ENCODE data around the gene LYRM4. TPM values are rescaled to one million over a fixed set of nuclear protein-coding genes. Genes with fewer than 3 reads are reported as not detected.

Gene LYRM4
- total RNA-seq, 1 experiment from 2014 or later = 36.1 TPM

DNA sequence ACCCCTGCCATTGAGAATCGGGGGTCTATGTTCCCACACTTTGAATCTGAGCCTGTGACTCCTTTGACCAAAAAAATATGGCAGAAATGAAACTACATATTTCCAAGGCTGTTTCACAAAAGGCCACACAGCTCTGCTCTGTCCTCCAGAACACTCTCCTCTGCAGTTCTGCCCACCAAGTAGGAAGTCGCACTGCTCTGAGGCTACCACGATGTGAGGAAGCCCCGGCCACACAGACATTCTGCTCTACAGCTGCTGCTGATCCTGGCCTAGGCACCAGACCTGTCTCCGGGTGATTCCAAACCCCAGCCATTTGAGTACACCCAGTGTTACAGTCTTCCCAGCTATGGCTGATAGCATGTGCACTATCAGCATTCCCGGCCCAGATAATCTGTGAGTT is 85.1 kb downstream of the LYRM4 start:
- no peaks in the 10 kb centered on the region for H3K27me3 Mint-ChIP-seq (ENCODE audit: insufficient read depth, unreplicated experiment)
- ChIA-PET POLR2A (interaction anchor here (0.6 kb wide), 2 partner anchors 9 to 1105 kb away, joined by 3 read pairs; no protein-coding TSS in a partner anchor), CTCF (interaction anchor here (0.7 to 1.1 kb wide), 3 partner anchors 32 to 766 kb away, joined by 4 read pairs; no protein-coding TSS in a partner anchor)
- H3K4me1 Mint-ChIP-seq (ENCODE audit: insufficient read depth, unreplicated experiment) = peaks cover 2% of the 10 kb centered on the region
- H3K9me3 Mint-ChIP-seq (ENCODE audit: unreplicated experiment) = no peaks in the 10 kb centered on the region
- no peak overlapping the region for H3K4me3 Mint-ChIP-seq (ENCODE audit: unreplicated experiment)
- peaks cover 5% of the 10 kb centered on the region for H3K36me3 Mint-ChIP-seq (ENCODE audit: insufficient read depth, unreplicated experiment)
- H3K27ac Mint-ChIP-seq (ENCODE audit: low read depth, unreplicated experiment) = no peak overlapping the region
- BruUV-seq (replicated peaks) = no TSS peak
- no peak for DNase-seq (ENCODE audit: unreplicated experiment)
- intact Hi-C loops (cut with micrococcal nuclease) = no loop called here
- TF ChIP-seq, protein P1, sequence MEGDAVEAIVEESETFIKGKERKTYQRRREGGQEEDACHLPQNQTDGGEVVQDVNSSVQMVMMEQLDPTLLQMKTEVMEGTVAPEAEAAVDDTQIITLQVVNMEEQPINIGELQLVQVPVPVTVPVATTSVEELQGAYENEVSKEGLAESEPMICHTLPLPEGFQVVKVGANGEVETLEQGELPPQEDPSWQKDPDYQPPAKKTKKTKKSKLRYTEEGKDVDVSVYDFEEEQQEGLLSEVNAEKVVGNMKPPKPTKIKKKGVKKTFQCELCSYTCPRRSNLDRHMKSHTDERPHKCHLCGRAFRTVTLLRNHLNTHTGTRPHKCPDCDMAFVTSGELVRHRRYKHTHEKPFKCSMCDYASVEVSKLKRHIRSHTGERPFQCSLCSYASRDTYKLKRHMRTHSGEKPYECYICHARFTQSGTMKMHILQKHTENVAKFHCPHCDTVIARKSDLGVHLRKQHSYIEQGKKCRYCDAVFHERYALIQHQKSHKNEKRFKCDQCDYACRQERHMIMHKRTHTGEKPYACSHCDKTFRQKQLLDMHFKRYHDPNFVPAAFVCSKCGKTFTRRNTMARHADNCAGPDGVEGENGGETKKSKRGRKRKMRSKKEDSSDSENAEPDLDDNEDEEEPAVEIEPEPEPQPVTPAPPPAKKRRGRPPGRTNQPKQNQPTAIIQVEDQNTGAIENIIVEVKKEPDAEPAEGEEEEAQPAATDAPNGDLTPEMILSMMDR (IDR thresholded peaks at IDR 0.05; ENCODE audit: unreplicated experiment) = no peak

DNA sequence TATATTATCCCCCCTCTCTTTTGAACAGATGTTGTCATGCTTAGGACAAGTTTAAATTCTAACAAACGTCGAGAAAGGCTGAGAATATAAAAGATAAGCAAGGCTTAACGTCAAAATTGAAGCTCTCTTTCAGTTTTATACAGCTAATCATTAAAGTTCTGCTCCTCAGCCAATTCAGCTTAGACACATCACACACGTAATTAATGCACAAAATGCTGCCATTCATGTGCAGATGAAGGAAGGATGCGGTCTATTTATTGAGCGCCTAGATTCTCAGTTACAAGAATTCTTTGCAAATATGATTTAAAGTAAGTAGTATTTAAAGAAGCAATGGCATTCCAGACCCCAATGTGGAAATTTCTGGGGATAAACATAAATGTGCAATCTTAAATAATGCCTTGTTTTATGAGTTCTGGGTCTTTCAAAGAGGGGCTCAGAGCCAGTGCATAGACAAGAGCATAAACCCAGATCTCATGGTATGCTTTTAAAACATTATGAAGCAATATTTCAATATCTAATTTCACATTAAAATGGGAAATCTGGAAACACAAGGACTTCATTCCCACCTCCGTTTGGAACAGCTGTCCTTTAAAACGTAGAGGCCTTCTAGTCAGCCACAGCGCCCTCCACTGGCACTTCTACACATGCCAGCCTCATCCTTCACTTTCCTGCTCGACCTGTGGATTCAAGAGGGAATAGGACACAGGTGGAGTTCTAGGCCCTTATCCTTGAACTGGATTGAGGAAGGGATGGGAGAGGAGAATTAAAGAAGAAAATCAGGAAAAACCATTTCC is 85.8 kb downstream of the LYRM4 start:
- Mint-ChIP-seq H3K36me3 (ENCODE audit: insufficient read depth, unreplicated experiment) (peaks cover 5% of the 10 kb centered on the region), H3K4me3 (ENCODE audit: unreplicated experiment) (no peak overlapping the region), H3K4me1 (ENCODE audit: insufficient read depth, unreplicated experiment) (no peaks in the 10 kb centered on the region), H3K27ac (ENCODE audit: low read depth, unreplicated experiment) (no peak overlapping the region), H3K9me3 (ENCODE audit: unreplicated experiment) (no peaks in the 10 kb centered on the region), H3K27me3 (ENCODE audit: insufficient read depth, unreplicated experiment) (no peaks in the 10 kb centered on the region)
- ChIA-PET CTCF (interaction anchor here (0.8 to 1.6 kb wide), 5 partner anchors 8 to 151 kb away, joined by 3 to 7 read pairs (median 4); no protein-coding TSS in a partner anchor), POLR2A (interaction anchor here (0.6 kb wide), 1 partner anchor 1105 kb away, joined by 3 read pairs; no protein-coding TSS in a partner anchor)
- intact Hi-C loops (cut with micrococcal nuclease) = no loop called here
- TF ChIP-seq, protein P1 (IDR thresholded peaks at IDR 0.05; ENCODE audit: unreplicated experiment) = peak; percentile 8
- no TSS peak for BruUV-seq (replicated peaks)
- peak; percentile 10 for DNase-seq (ENCODE audit: unreplicated experiment)

DNA sequence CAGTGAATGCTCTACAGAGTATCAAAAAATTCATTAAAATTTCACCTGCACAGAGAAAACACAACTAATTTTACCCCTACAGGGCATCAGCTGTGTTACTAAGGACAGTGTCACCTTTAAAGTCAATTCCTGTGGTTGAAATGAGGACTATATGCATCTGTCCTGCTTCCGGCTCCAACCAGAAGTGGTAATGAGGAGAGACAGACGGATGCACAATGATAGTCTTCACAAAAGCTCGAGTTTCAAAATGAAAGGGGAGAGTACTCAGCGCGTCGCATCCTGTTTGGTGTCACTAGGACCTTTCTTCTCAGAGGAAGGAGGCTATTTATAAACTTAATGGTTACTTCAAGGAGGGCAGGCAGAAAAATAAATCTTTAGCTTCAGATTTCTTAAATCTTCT is 86.5 kb downstream of the LYRM4 start:
- H3K36me3 Mint-ChIP-seq (ENCODE audit: insufficient read depth, unreplicated experiment) = peaks cover 5% of the 10 kb centered on the region
- H3K27ac Mint-ChIP-seq (ENCODE audit: low read depth, unreplicated experiment) = no peak overlapping the region
- TF ChIP-seq, protein P1 (IDR thresholded peaks at IDR 0.05; ENCODE audit: unreplicated experiment) = no peak
- H3K27me3 Mint-ChIP-seq (ENCODE audit: insufficient read depth, unreplicated experiment) = no peaks in the 10 kb centered on the region
- no peak for DNase-seq (ENCODE audit: unreplicated experiment)
- intact Hi-C loops (cut with micrococcal nuclease) = no loop called here
- no TSS peak for BruUV-seq (replicated peaks)
- ChIA-PET CTCF (interaction anchor here (1.2 to 1.6 kb wide), 3 partner anchors 8 to 21 kb away, joined by 3 to 7 read pairs (median 3); no protein-coding TSS in a partner anchor), POLR2A (interaction anchor here (0.6 to 0.7 kb wide), 2 partner anchors 102 to 740 kb away, joined by 3 read pairs; no protein-coding TSS in a partner anchor)
- no peak overlapping the region for H3K4me3 Mint-ChIP-seq (ENCODE audit: unreplicated experiment)
- H3K9me3 Mint-ChIP-seq (ENCODE audit: unreplicated experiment) = no peaks in the 10 kb centered on the region
- H3K4me1 Mint-ChIP-seq (ENCODE audit: insufficient read depth, unreplicated experiment) = no peaks in the 10 kb centered on the region

DNA sequence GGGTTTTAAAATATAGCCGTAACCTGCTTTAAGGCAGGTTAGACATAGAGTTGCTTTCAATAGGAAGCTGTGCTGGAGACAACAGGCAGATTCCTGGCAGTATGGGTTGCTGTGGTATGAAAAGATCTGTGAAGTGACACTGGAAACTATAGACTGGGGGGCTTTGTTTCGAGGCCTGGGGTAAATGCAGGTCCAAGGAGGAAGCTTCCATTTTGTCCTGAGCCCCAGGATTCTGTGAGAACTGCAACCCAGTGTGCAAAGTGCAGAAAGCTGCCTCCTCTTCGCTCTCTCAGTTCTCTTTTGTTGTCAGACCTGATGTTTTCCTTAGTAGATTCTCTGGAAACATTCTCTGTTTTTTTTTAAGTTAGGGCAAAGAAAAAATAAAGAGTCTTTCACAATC is 86.9 kb downstream of the LYRM4 start:
- peaks cover 5% of the 10 kb centered on the region for H3K36me3 Mint-ChIP-seq (ENCODE audit: insufficient read depth, unreplicated experiment)
- H3K4me3 Mint-ChIP-seq (ENCODE audit: unreplicated experiment) = no peak overlapping the region
- no peaks in the 10 kb centered on the region for H3K9me3 Mint-ChIP-seq (ENCODE audit: unreplicated experiment)
- no peak for DNase-seq (ENCODE audit: unreplicated experiment)
- CTCF ChIA-PET = interaction anchor here (0.5 to 1.6 kb wide), 4 partner anchors 9 to 187 kb away, joined by 3 to 7 read pairs (median 3); no protein-coding TSS in a partner anchor
- H3K27me3 Mint-ChIP-seq (ENCODE audit: insufficient read depth, unreplicated experiment) = no peaks in the 10 kb centered on the region
- no peaks in the 10 kb centered on the region for H3K4me1 Mint-ChIP-seq (ENCODE audit: insufficient read depth, unreplicated experiment)
- POLR2A ChIA-PET = interaction anchor here (0.6 to 0.7 kb wide), 2 partner anchors 103 to 740 kb away, joined by 3 read pairs; no protein-coding TSS in a partner anchor
- BruUV-seq (replicated peaks) = no TSS peak
- no peak overlapping the region for H3K27ac Mint-ChIP-seq (ENCODE audit: low read depth, unreplicated experiment)
- intact Hi-C loops (cut with micrococcal nuclease) = no loop called here
- TF ChIP-seq, protein P1 (IDR thresholded peaks at IDR 0.05; ENCODE audit: unreplicated experiment) = no peak
